WTC11 (cell line): ENCODE data around the gene MITF. TPM values are rescaled to one million over a fixed set of nuclear protein-coding genes. Genes with fewer than 3 reads are reported as not detected.

ENCODE experiments used
- ATAC-seq: fragments of 200-7000 bp; cut with Tn5 transposase; 2 replicates; pipeline ENCODE4 v1.10.0; 2021; ENCODE audit warnings: mild to moderate bottlenecking, moderate library complexity
- CTCF ChIA-PET: fragments of 300-600 bp; sonication (Branson Sonifier 250); formaldehyde crosslinking; loops from one replicate; lab custom pipeline; 2021; ENCODE audit warnings: antibody characterized with exemption; lab: Charles Lee
- POLR2A ChIA-PET: fragments of 350-600 bp; sonication (Branson Sonifier 250); formaldehyde crosslinking; loops from one replicate; lab custom pipeline; 2021; ENCODE audit warnings: antibody characterized with exemption; lab: Charles Lee
- DNase-seq: peaks from one replicate; pipeline ENCODE4 v3.0.0; 2021; ENCODE audit warnings: low spot score
- H3K27ac Mint-ChIP-seq: 2 replicates; pipeline ENCODE4 v1.8.0; 2021; ENCODE audit warnings: mixed read lengths
- H3K27me3 Mint-ChIP-seq: 2 replicates; pipeline ENCODE4 v1.8.0; 2021; ENCODE audit warnings: low read depth, mild to moderate bottlenecking, moderate library complexity, mixed read lengths
- H3K36me3 Mint-ChIP-seq: 2 replicates; pipeline ENCODE4 v1.8.0; 2021; ENCODE audit warnings: mixed read lengths
- H3K4me1 Mint-ChIP-seq: 2 replicates; pipeline ENCODE4 v1.8.0; 2022; ENCODE audit warnings: mixed read lengths
- H3K4me3 Mint-ChIP-seq: 2 replicates; pipeline ENCODE4 v1.8.0; 2021; ENCODE audit warnings: mild to moderate bottlenecking, moderate library complexity, mixed read lengths
- H3K9me3 Mint-ChIP-seq: 2 replicates; pipeline ENCODE4 v1.8.0; 2021; ENCODE audit warnings: mixed read lengths
- CREB1 ChIP-seq: sonication (generic); formaldehyde crosslinking; IDR thresholded peaks from 2 replicates; pipeline ENCODE4 v1.8.0; 2023; ENCODE audit warnings: mild to moderate bottlenecking, missing genetic modification reagents
- CREM ChIP-seq: sonication (generic); formaldehyde crosslinking; IDR thresholded peaks from 2 replicates; pipeline ENCODE4 v1.8.1; 2022; ENCODE audit warnings: mild to moderate bottlenecking, missing genetic modification reagents, moderate library complexity
- JAZF1 ChIP-seq: fragments of 250-450 bp; sonication (Bioruptor Pico); IDR thresholded peaks from 2 replicates; pipeline ENCODE4 v1.9.0; 2021; ENCODE audit warnings: moderate library complexity, mild to moderate bottlenecking, inconsistent platforms
- NFE2L1 ChIP-seq: sonication (generic); formaldehyde crosslinking; IDR thresholded peaks from 2 replicates; pipeline ENCODE4 v1.8.1; 2023; ENCODE audit warnings: missing genetic modification reagents
- SP1 ChIP-seq: sonication (generic); formaldehyde crosslinking; conservative IDR thresholded peaks from 2 replicates; pipeline ENCODE4 v1.8.1; 2022; ENCODE audit warnings: missing genetic modification reagents
- TEAD4 ChIP-seq: sonication (generic); formaldehyde crosslinking; IDR thresholded peaks from 2 replicates; pipeline ENCODE4 v1.8.0; 2022; ENCODE audit warnings: mild to moderate bottlenecking, missing genetic modification reagents
- ZNF232 ChIP-seq: sonication (generic); formaldehyde crosslinking; IDR thresholded peaks from 2 replicates; pipeline ENCODE4 v1.8.0; 2022; ENCODE audit warnings: mild to moderate bottlenecking, missing genetic modification reagents
- ZNF263 ChIP-seq: sonication (generic); formaldehyde crosslinking; IDR thresholded peaks from 2 replicates; pipeline ENCODE4 v1.8.1; 2022; ENCODE audit warnings: low read depth, mild to moderate bottlenecking, moderate library complexity, missing genetic modification reagents
- ZNF317 ChIP-seq: sonication (generic); formaldehyde crosslinking; IDR thresholded peaks from 2 replicates; pipeline ENCODE4 v1.8.1; 2023; ENCODE audit warnings: low read depth, mild to moderate bottlenecking, moderate library complexity, missing genetic modification reagents, borderline replicate concordance
- ZNF416 ChIP-seq: fragments of 250-450 bp; sonication (Bioruptor Pico); IDR thresholded peaks from 2 replicates; pipeline ENCODE4 v1.9.0; 2021; ENCODE audit warnings: mild to moderate bottlenecking, inconsistent platforms
- ZNF671 ChIP-seq: fragments of 250-450 bp; sonication (Bioruptor Pico); IDR thresholded peaks from 2 replicates; pipeline ENCODE4 v1.8.0; 2021; ENCODE audit warnings: mild to moderate bottlenecking
- total RNA-seq: library from RNA; stranded (reverse); gene quantifications from 3 replicates; pipeline ENCODE4 v1.2.3, GENCODE V29; 2021
- TF ChIP-seq, protein P1 (sequence below): fragments of 200-600 bp; IDR thresholded peaks from 2 replicates; pipeline ENCODE4 v1.8.0; 2022; ENCODE audit warnings: antibody characterized with exemption
- TF ChIP-seq, protein P2 (sequence below): sonication (generic); formaldehyde crosslinking; IDR thresholded peaks from 2 replicates; pipeline ENCODE4 v1.8.1; 2023; ENCODE audit warnings: mild to moderate bottlenecking, moderate library complexity, missing genetic modification reagents
- TF ChIP-seq, protein P3 (sequence below): fragments of 250-450 bp; sonication (Bioruptor Pico); IDR thresholded peaks from 2 replicates; pipeline ENCODE4 v1.9.0; 2021; ENCODE audit warnings: mild to moderate bottlenecking
- TF ChIP-seq, protein P4 (sequence below): sonication (generic); formaldehyde crosslinking; IDR thresholded peaks from 2 replicates; pipeline ENCODE4 v1.8.1; 2022; ENCODE audit warnings: low read depth, missing genetic modification reagents, borderline replicate concordance

The MITF gene
- total RNA-seq, 1 experiment from 2014 or later: 1.3 TPM

DNA sequence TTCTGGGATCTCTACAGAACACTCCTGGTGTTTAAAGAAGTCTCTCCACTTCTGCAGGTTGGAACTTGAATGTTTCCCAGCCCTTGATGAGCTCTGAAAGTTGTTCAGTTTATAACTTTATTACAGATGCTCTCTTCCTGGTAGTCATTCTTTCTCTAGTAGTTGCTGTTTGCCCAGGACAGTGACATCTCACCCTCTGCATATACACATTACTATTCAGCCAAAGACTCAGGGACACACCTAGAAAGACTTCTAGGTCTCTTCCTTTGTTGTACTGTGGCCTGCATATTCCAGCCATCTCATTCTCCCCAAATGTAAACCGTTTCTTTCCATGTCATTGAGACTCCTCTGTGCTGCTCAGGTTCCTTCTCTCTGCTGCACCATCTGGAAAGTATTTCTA is 76.7 kb downstream of the MITF start (continued):
- TF ChIP-seq, protein P1, sequence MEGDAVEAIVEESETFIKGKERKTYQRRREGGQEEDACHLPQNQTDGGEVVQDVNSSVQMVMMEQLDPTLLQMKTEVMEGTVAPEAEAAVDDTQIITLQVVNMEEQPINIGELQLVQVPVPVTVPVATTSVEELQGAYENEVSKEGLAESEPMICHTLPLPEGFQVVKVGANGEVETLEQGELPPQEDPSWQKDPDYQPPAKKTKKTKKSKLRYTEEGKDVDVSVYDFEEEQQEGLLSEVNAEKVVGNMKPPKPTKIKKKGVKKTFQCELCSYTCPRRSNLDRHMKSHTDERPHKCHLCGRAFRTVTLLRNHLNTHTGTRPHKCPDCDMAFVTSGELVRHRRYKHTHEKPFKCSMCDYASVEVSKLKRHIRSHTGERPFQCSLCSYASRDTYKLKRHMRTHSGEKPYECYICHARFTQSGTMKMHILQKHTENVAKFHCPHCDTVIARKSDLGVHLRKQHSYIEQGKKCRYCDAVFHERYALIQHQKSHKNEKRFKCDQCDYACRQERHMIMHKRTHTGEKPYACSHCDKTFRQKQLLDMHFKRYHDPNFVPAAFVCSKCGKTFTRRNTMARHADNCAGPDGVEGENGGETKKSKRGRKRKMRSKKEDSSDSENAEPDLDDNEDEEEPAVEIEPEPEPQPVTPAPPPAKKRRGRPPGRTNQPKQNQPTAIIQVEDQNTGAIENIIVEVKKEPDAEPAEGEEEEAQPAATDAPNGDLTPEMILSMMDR: no peak
- TF ChIP-seq ZNF263 (CRISPR knock-in tag): no peak
- TF ChIP-seq, all 79 proteins: peak for 0

DNA sequence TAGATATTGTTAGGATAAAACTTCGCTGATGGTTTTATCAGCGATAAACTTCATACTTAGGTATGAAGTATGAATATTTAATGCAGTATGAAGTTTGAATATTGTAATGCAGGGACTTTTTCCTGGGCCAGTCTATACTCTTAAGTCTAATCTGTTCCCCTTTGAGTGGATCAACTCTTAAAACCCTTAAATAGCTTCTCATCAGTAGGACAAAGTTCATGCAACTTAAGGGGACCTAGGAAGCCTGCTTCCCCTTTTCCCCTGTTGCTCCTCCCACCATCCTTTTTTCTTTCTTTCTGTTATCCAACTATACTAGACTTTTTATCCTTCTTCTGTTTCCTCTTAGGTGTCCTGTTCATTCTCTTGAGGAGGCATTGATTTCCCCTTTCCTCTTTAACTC is 78.7 kb downstream of the MITF start:
- ATAC-seq (no peak), DNase-seq (no peak)
- Mint-ChIP-seq H3K27me3 (no peaks in the 10 kb centered on the region), H3K27ac (no peak overlapping the region), H3K4me1 (no peaks in the 10 kb centered on the region)
- CTCF ChIA-PET: no interaction called here
- no peak for TF ChIP-seq ZNF317 (CRISPR knock-in tag)
- TF ChIP-seq JAZF1 (CRISPR knock-in tag): no peak
- no peak for TF ChIP-seq NFE2L1 (CRISPR knock-in tag)
- TF ChIP-seq, all 79 proteins: peak for 0
- POLR2A ChIA-PET: no interaction called here
- Mint-ChIP-seq H3K4me3 (no peak overlapping the region), H3K9me3 (no peaks in the 10 kb centered on the region), H3K36me3 (no peaks in the 10 kb centered on the region)

DNA sequence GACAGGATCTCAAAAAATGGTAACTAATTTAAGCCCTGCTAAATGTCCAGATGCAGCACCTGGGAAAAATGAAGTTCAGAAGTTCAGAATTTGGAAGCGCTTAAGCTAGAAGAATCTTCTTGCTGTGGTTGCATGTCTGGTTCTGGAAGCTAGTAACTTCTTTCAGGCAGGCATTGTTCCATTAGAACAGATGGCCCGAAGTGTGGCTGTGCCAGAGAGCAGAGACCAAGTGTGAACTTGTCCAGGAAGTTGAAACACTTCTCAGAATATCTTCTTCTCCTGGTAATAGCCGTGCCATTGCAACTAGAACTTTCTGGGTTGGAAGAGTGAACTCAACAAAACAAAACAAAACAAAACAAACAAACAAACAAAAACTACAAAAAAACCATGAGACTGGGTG is 80.0 kb downstream of the MITF start:
- ChIA-PET POLR2A (no interaction called here), CTCF (no interaction called here)
- H3K36me3 Mint-ChIP-seq: no peaks in the 10 kb centered on the region
- H3K4me3 Mint-ChIP-seq: no peak overlapping the region
- H3K27ac Mint-ChIP-seq: no peak overlapping the region
- TF ChIP-seq ZNF671 (CRISPR knock-in tag) (no peak), CREB1 (CRISPR knock-in tag) (no peak)
- no peaks in the 10 kb centered on the region for H3K9me3 Mint-ChIP-seq
- DNase-seq (no peak), ATAC-seq (no peak)
- no peaks in the 10 kb centered on the region for H3K27me3 Mint-ChIP-seq
- no peaks in the 10 kb centered on the region for H3K4me1 Mint-ChIP-seq

DNA sequence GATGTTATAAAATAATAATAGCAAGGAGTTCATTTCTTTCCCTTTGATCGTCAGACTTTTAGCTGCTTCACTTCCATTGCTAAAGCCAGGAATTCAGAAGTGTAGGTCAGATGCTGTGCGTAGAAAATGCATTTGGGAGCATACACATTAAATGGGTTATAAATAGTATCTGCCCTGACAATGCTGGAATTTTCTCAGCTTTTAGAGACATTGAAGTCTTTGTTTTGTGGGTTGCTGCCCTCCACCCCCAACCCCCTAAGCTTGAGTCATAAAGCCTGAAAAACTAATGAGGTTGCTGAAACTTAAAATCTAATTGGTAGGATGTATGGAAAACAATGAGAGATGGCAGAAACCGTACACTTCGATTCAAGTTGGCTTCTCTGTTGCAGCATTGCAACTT is 81.9 kb downstream of the MITF start:
- POLR2A ChIA-PET: no interaction called here
- no peak overlapping the region for H3K4me3 Mint-ChIP-seq
- H3K4me1 Mint-ChIP-seq: no peaks in the 10 kb centered on the region
- H3K9me3 Mint-ChIP-seq: no peaks in the 10 kb centered on the region
- no peak overlapping the region for H3K27ac Mint-ChIP-seq
- ATAC-seq (no peak), DNase-seq (no peak)
- no peak for TF ChIP-seq ZNF416
- TF ChIP-seq TEAD4 (CRISPR knock-in tag): no peak
- no peak for TF ChIP-seq CREM (CRISPR knock-in tag)
- TF ChIP-seq, protein P2, sequence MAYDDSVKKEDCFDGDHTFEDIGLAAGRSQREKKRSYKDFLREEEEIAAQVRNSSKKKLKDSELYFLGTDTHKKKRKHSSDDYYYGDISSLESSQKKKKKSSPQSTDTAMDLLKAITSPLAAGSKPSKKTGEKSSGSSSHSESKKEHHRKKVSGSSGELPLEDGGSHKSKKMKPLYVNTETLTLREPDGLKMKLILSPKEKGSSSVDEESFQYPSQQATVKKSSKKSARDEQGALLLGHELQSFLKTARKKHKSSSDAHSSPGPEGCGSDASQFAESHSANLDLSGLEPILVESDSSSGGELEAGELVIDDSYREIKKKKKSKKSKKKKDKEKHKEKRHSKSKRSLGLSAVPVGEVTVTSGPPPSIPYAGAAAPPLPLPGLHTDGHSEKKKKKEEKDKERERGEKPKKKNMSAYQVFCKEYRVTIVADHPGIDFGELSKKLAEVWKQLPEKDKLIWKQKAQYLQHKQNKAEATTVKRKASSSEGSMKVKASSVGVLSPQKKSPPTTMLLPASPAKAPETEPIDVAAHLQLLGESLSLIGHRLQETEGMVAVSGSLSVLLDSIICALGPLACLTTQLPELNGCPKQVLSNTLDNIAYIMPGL: no peak
- TF ChIP-seq, protein P3, sequence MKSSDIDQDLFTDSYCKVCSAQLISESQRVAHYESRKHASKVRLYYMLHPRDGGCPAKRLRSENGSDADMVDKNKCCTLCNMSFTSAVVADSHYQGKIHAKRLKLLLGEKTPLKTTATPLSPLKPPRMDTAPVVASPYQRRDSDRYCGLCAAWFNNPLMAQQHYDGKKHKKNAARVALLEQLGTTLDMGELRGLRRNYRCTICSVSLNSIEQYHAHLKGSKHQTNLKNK: no peak
- TF ChIP-seq, protein P4, sequence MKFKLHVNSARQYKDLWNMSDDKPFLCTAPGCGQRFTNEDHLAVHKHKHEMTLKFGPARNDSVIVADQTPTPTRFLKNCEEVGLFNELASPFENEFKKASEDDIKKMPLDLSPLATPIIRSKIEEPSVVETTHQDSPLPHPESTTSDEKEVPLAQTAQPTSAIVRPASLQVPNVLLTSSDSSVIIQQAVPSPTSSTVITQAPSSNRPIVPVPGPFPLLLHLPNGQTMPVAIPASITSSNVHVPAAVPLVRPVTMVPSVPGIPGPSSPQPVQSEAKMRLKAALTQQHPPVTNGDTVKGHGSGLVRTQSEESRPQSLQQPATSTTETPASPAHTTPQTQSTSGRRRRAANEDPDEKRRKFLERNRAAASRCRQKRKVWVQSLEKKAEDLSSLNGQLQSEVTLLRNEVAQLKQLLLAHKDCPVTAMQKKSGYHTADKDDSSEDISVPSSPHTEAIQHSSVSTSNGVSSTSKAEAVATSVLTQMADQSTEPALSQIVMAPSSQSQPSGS (CRISPR knock-in tag): no peak
- TF ChIP-seq SP1 (CRISPR knock-in tag): no peak
- TF ChIP-seq ZNF232: no peak
- H3K36me3 Mint-ChIP-seq: no peaks in the 10 kb centered on the region
- CTCF ChIA-PET: no interaction called here
- H3K27me3 Mint-ChIP-seq: no peaks in the 10 kb centered on the region
